A673 (cell line): ENCODE data around the gene OR2T35.
"Not testable (repeated sequence)": the region's sequence is repeated elsewhere in the genome, so short reads cannot be mapped to it uniquely, and the experiment has no call there.

Experiments
- CTCF ChIP-seq: fragments of 300-800, 200-600 bp; sonication (generic); conservative IDR thresholded peaks from 2 replicates; pipeline ENCODE4 v1.5.1; 2017; ENCODE audit warnings: low read depth, mild to moderate bottlenecking, antibody characterized with exemption, low read length, moderate library complexity, mixed read lengths
- EZH2 ChIP-seq: fragments of 200-600 bp; sonication (generic); IDR thresholded peaks from 2 replicates; pipeline ENCODE4 v1.6.1; 2017; ENCODE audit warnings: borderline replicate concordance, low read depth, mild to moderate bottlenecking, mixed read lengths, antibody characterized with exemption, low read length; ENCODE audit not compliant: poor library complexity, severe bottlenecking

GRCh38 chr1:248641583-248641982, 3.5 kb downstream of the OR2T35 start:
- TF ChIP-seq CTCF, EZH2: not testable (repeated sequence)
